Loucy (cell line): Measurements from ENCODE around the gene PEX5L.

Source experiments
- H2AFZ ChIP-seq: fragments of 200-600 bp; sonication (generic); 2 replicates; pipeline ENCODE4 v1.6.0; 2016; ENCODE audit warnings: antibody characterized with exemption, mild to moderate bottlenecking, low read length, moderate library complexity
- H3F3A ChIP-seq: fragments of 200-600 bp; 2 replicates; pipeline ENCODE4 v1.6.0; 2016; ENCODE audit warnings: antibody characterized with exemption, low read depth, mild to moderate bottlenecking
- H3K27me3 ChIP-seq: fragments of 200-600 bp; sonication (generic); 2 replicates; pipeline ENCODE4 v1.6.1; 2014; ENCODE audit warnings: low read length, mild to moderate bottlenecking; ENCODE audit not compliant: insufficient read depth, poor library complexity, severe bottlenecking
- H3K36me3 ChIP-seq: fragments of 200-600 bp; sonication (generic); 2 replicates; pipeline ENCODE4 v1.6.1; 2016; ENCODE audit warnings: low read length; ENCODE audit not compliant: insufficient read depth
- H3K4me1 ChIP-seq: fragments of 200-600 bp; sonication (generic); 2 replicates; pipeline ENCODE4 v1.5.1; 2014; ENCODE audit warnings: low read length, mild to moderate bottlenecking; ENCODE audit not compliant: insufficient read depth, poor library complexity, severe bottlenecking
- H3K4me2 ChIP-seq: fragments of 200-600 bp; sonication (generic); 2 replicates; pipeline ENCODE4 v1.6.0; 2014; ENCODE audit warnings: antibody characterized with exemption, low read length, low read depth, mild to moderate bottlenecking; ENCODE audit not compliant: poor library complexity, severe bottlenecking
- H3K4me3 ChIP-seq: fragments of 200-600 bp; sonication (generic); 2 replicates; pipeline ENCODE4 v1.5.1; 2014; ENCODE audit warnings: low read length, mild to moderate bottlenecking, mixed read lengths; ENCODE audit not compliant: poor library complexity, severe bottlenecking
- H3K79me2 ChIP-seq: fragments of 200-600 bp; sonication (generic); 2 replicates; pipeline ENCODE4 v1.6.1; 2014; ENCODE audit warnings: low read length; ENCODE audit not compliant: insufficient read depth
- H3K9ac ChIP-seq: fragments of 200-600 bp; sonication (generic); 2 replicates; pipeline ENCODE4 v1.6.0; 2014; ENCODE audit warnings: mild to moderate bottlenecking, low read depth, low read length, moderate library complexity; ENCODE audit not compliant: poor library complexity, severe bottlenecking
- H3K9me2 ChIP-seq: fragments of 200-600 bp; sonication (generic); replicated peaks from 2 replicates; pipeline ENCODE4 v1.6.1; 2016; ENCODE audit warnings: low read depth, low read length, mixed read lengths
- H3K9me3 ChIP-seq: fragments of 200-600 bp; sonication (generic); 2 replicates; pipeline ENCODE4 v1.6.1; 2014; ENCODE audit warnings: mild to moderate bottlenecking, antibody characterized with exemption, low read length, low read depth; ENCODE audit not compliant: insufficient read depth
- H4K20me1 ChIP-seq: fragments of 200-600 bp; sonication (generic); 2 replicates; pipeline ENCODE4 v1.6.0; 2014; ENCODE audit warnings: antibody characterized with exemption, low read length, mild to moderate bottlenecking; ENCODE audit not compliant: insufficient read depth, poor library complexity, severe bottlenecking
- EZH2phosphoT487 ChIP-seq: fragments of 200-600 bp; IDR thresholded peaks from 2 replicates; pipeline ENCODE4 v1.6.1; 2018; ENCODE audit warnings: antibody characterized with exemption, mild to moderate bottlenecking, moderate library complexity, borderline replicate concordance
- TF ChIP-seq, protein P1 (sequence below): fragments of 200-600 bp; sonication (generic); conservative IDR thresholded peaks from 2 replicates; pipeline ENCODE4 v1.5.1; 2014; ENCODE audit warnings: mild to moderate bottlenecking, antibody characterized with exemption, low read length

PEX5L gene

DNA sequence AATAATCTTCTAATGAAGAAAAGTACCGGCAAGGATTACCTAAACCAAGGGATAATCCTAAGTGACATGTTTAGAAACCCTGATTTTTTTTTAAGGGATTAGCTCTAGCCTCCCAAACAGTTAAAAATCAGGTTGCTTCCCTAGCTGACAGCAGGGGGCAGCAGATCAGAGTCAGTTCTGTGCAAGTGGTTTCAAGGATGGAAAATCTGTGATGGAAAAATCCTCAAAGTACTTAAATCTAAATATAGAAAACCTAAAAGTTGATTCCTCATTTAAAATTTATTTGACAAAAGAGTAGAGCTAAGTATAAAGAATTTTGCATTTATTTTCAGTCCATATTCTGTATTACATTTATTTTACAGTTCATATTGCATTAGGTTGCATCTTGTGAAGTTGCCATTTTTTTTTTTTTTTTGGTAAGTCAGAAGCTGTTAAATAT, 107.6 kb downstream of the PEX5L start:
- Histone ChIP-seq H3K27me3 (no peaks in the 10 kb centered on the region), H3F3A (peaks cover 9% of the 10 kb centered on the region; the same call in 1 of the 2 replicates)

DNA sequence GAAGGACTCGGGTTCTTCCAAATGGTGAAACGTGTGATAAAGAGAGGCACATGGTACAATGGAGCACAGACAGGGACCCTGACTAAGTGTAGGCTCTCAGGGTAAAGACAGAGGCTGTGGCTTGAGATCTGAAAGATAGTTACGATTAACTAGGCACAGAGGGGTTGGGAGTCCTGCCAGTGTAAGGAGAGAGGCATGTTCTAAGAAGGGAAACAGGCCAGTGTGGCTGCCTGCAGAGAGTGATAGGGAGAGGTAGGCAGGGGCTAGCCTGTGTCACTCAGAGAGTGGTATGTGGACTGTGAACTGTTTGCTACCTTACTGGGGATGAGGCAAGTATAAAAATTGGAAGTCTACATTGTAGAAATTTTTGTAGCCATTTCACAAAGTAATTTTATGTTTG, 109.5 kb downstream of the PEX5L start:
- H4K20me1 ChIP-seq: no peaks in the 10 kb centered on the region
- H3K4me3 ChIP-seq: peak overlapping the region; percentile 51
- H3K9me2 ChIP-seq: no peaks in the 10 kb centered on the region
- H3K79me2 ChIP-seq: no peaks in the 10 kb centered on the region
- H3K4me1 ChIP-seq: peaks cover 70% of the 10 kb centered on the region
- no peak for TF ChIP-seq EZH2phosphoT487
- TF ChIP-seq, protein P1, sequence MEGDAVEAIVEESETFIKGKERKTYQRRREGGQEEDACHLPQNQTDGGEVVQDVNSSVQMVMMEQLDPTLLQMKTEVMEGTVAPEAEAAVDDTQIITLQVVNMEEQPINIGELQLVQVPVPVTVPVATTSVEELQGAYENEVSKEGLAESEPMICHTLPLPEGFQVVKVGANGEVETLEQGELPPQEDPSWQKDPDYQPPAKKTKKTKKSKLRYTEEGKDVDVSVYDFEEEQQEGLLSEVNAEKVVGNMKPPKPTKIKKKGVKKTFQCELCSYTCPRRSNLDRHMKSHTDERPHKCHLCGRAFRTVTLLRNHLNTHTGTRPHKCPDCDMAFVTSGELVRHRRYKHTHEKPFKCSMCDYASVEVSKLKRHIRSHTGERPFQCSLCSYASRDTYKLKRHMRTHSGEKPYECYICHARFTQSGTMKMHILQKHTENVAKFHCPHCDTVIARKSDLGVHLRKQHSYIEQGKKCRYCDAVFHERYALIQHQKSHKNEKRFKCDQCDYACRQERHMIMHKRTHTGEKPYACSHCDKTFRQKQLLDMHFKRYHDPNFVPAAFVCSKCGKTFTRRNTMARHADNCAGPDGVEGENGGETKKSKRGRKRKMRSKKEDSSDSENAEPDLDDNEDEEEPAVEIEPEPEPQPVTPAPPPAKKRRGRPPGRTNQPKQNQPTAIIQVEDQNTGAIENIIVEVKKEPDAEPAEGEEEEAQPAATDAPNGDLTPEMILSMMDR: no peak
- H3F3A ChIP-seq: peaks cover 9% of the 10 kb centered on the region; the same call in 1 of the 2 replicates
- peak overlapping the region; percentile 62 for H3K4me2 ChIP-seq
- no peaks in the 10 kb centered on the region for H3K27me3 ChIP-seq
- no peaks in the 10 kb centered on the region for H3K9me3 ChIP-seq
- peak overlapping the region; percentile 67 for H3K9ac ChIP-seq
- H3K36me3 ChIP-seq: no peaks in the 10 kb centered on the region
- H2AFZ ChIP-seq: no peak overlapping the region

More for the DNA sequence above, 107.6 kb downstream of the PEX5L start:
- Histone ChIP-seq H3K9ac (peak overlapping the region; percentile 67), H2AFZ (no peak overlapping the region), H4K20me1 (no peaks in the 10 kb centered on the region), H3K36me3 (no peaks in the 10 kb centered on the region), H3K4me2 (peak overlapping the region; percentile 62), H3K4me3 (peak overlapping the region; percentile 51), H3K4me1 (peaks cover 73% of the 10 kb centered on the region), H3K9me3 (no peaks in the 10 kb centered on the region), H3K9me2 (no peaks in the 10 kb centered on the region), H3K79me2 (no peaks in the 10 kb centered on the region)
- TF ChIP-seq EZH2phosphoT487: no peak
- TF ChIP-seq, protein P1: peak; percentile 98

DNA sequence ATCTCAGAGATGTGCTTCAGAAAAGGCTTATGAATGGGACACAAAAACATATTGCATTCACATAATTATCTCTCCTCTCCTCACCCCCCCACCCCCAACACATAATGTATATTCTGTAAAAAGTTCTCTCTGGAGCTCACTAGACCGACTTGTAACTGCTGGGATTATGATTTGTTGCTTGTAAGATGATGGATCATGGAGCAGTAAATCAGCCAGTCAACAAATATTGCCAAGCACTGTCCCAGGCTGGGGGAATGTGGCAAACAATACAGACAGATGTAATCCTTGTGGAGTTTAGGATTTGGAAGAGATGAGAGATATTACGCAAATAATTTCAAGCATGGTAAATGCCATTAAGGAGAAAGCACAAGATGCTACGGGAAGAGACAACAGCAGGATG, 114.8 kb downstream of the PEX5L start:
- TF ChIP-seq EZH2phosphoT487: no peak
- TF ChIP-seq, protein P1: no peak

More for the DNA sequence above, 114.8 kb downstream of the PEX5L start:
- Histone ChIP-seq H3K4me2 (no peak overlapping the region), H3K9me2 (no peaks in the 10 kb centered on the region), H3K4me1 (peaks cover 43% of the 10 kb centered on the region), H3K9me3 (no peaks in the 10 kb centered on the region), H3K9ac (no peak overlapping the region), H3F3A (no peaks in the 10 kb centered on the region), H2AFZ (no peak overlapping the region), H3K4me3 (no peak overlapping the region), H3K79me2 (no peaks in the 10 kb centered on the region), H3K27me3 (no peaks in the 10 kb centered on the region), H4K20me1 (no peaks in the 10 kb centered on the region), H3K36me3 (no peaks in the 10 kb centered on the region)
